Lung (tissue), 12 donors: ENCODE results near the gene CDYL. TPM values are rescaled to one million over a fixed set of nuclear protein-coding genes. Genes with fewer than 3 reads are reported as not detected.

Experiments
- ATAC-seq: fragments of 200-7000 bp; cut with Tn5 transposase; one replicate; pipeline ENCODE4 v1.9.1; 2020; ENCODE audit warnings: moderate number of reproducible peaks; ENCODE audit not compliant: insufficient read depth, low FRiP score
- DNase-seq, 3 donors: peaks; one replicate each; pipeline ENCODE4 v3.0.0-alpha.2; 2013 to 2017
- H3K27ac ChIP-seq, 2 donors: one replicate each; pipeline ENCODE4 v1.5.1; 2013; ENCODE audit warnings: mild to moderate bottlenecking in 2 of 2, moderate library complexity in 2 of 2, control low read depth in 1 of 2, inconsistent platforms in 1 of 2, low read depth in 1 of 2, low read length in 1 of 2
- H3K27me3 ChIP-seq, 3 donors: one replicate each; pipeline ENCODE4 v1.5.1; 2013; ENCODE audit warnings: low read length in 2 of 3; ENCODE audit not compliant: control insufficient read depth in 3 of 3, insufficient read depth in 3 of 3
- H3K36me3 ChIP-seq, 4 donors: one replicate each; pipeline ENCODE4 v1.5.1; 2013; ENCODE audit warnings: low read length in 4 of 4, mild to moderate bottlenecking in 1 of 4, moderate library complexity in 1 of 4; ENCODE audit not compliant: control insufficient read depth in 4 of 4, insufficient read depth in 4 of 4
- H3K4me1 ChIP-seq, 5 donors: one replicate each; pipeline ENCODE4 v1.5.1; 2013; ENCODE audit warnings: low read length in 5 of 5, mild to moderate bottlenecking in 2 of 5, moderate library complexity in 1 of 5; ENCODE audit not compliant: control insufficient read depth in 5 of 5, insufficient read depth in 5 of 5
- H3K4me3 ChIP-seq: one replicate; pipeline ENCODE4 v1.5.1; 2013; ENCODE audit warnings: mild to moderate bottlenecking, control low read depth, moderate library complexity
- H3K9ac ChIP-seq, 2 donors: one replicate each; pipeline ENCODE4 v1.5.1; 2013; ENCODE audit warnings: low read length in 2 of 2, control low read depth in 1 of 2; ENCODE audit not compliant: insufficient read depth in 1 of 2
- H3K9me3 ChIP-seq, 4 donors: one replicate each; pipeline ENCODE4 v1.5.1; 2013; ENCODE audit warnings: low read length in 3 of 4, mild to moderate bottlenecking in 1 of 4, moderate library complexity in 1 of 4; ENCODE audit not compliant: control insufficient read depth in 4 of 4, insufficient read depth in 3 of 4
- WGBS, 2 donors: extraction: QIAGEN DNeasy Blood & Tissue Kit; methylation state at CpG; one replicate each; pipeline ENCODE4 v1.1.7; 2013; 5-methylcytosine and 5-hydroxymethylcytosine counted together
- polyA plus RNA-seq, 2 donors: library from polyadenylated mRNA; stranded (reverse); fragments of 200-250 nt; gene quantifications; one replicate each; pipeline ENCODE4 v1.2.1, GENCODE V29; 2013
- total RNA-seq, 2 donors: library from RNA; depleted of rRNA in 1 of 2; stranded (reverse); fragments of >200 nt in 1 of 2; gene quantifications; one replicate each; pipeline ENCODE4 v1.2.1, GENCODE V29; 2014 to 2021
- TF ChIP-seq, protein P1 (sequence below): IDR thresholded peaks from 2 replicates; pipeline ENCODE4 v1.5.1; 2012; ENCODE audit warnings: mild to moderate bottlenecking; ENCODE audit errors: control extremely low read depth, extremely low read depth
- donor health status: control.
- donor health status: control.
- donor health status: Bipolar disorder and iron deficiency.
- donor health status: healthy.
- donor health status: DM: yes; HTN: yes; CAD: no.

CDYL gene
- total and polyA plus RNA-seq, 4 donors = 5.8 to 51.6 (median 20.9) TPM

DNA sequence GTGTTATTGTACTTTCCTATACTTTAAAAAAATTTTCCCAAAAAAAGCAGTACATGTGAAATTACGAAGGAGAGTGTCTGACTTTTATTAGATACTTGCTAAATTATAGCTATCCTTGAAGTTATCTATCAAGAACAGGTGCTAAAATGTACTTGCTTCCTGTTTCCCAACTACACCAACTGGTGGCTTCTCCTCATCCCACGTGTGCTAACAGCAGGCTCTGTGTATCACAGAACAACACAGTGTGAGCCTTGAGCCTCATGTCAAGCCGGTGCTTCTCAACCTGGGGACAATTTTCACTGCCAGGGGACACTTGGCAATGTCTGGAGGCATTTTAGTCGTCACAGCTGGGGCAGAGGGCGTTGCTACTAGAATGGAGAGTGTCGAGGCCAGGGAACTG is 36.2 kb upstream of the CDYL start:
- Histone ChIP-seq H3K4me3 (no peak overlapping the region), H3K27ac (no peak overlapping the region), H3K4me1 (no peaks in the 10 kb centered on the region), H3K9ac (no peak overlapping the region), H3K36me3 (no peaks in the 10 kb centered on the region), H3K9me3 (no peaks in the 10 kb centered on the region), H3K27me3 (no peaks in the 10 kb centered on the region)
- DNase-seq (no peak), ATAC-seq (no peak)
- TF ChIP-seq, protein P1, sequence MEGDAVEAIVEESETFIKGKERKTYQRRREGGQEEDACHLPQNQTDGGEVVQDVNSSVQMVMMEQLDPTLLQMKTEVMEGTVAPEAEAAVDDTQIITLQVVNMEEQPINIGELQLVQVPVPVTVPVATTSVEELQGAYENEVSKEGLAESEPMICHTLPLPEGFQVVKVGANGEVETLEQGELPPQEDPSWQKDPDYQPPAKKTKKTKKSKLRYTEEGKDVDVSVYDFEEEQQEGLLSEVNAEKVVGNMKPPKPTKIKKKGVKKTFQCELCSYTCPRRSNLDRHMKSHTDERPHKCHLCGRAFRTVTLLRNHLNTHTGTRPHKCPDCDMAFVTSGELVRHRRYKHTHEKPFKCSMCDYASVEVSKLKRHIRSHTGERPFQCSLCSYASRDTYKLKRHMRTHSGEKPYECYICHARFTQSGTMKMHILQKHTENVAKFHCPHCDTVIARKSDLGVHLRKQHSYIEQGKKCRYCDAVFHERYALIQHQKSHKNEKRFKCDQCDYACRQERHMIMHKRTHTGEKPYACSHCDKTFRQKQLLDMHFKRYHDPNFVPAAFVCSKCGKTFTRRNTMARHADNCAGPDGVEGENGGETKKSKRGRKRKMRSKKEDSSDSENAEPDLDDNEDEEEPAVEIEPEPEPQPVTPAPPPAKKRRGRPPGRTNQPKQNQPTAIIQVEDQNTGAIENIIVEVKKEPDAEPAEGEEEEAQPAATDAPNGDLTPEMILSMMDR = no peak
- 71 to 76% methylated on average over 6 of the region's 6 CpGs for WGBS, 2 donors

DNA sequence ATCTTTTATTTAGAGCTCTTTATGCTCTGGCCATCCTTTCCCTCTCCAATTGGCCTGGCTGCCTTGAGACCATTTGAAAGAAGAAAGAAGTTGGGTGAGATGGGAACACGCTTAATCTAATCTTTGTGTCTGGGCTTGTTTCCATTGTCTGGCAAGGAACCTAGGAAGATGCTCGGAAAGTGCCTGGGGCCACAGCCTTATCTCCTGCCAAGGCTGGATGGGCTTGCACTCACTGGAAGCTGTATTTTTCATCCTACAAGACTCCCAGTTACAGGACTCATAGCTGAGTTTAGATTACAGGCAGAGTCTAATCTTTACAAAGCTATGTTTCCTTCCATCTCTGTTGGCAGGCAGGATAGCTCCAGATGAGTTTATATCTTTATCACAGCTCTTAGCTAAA is 33.1 kb upstream of the CDYL start:
- ATAC-seq = no peak
- no peaks in the 10 kb centered on the region for H3K36me3 ChIP-seq
- TF ChIP-seq, protein P1 = no peak
- no peak overlapping the region for H3K9ac ChIP-seq
- H3K27ac ChIP-seq = no peak overlapping the region
- no peaks in the 10 kb centered on the region for H3K9me3 ChIP-seq
- H3K4me3 ChIP-seq = no peak overlapping the region
- no peak for DNase-seq
- H3K27me3 ChIP-seq = no peaks in the 10 kb centered on the region
- 75 to 77% methylated on average over 2 of the region's 2 CpGs for WGBS, 2 donors
- H3K4me1 ChIP-seq = no peaks in the 10 kb centered on the region

DNA sequence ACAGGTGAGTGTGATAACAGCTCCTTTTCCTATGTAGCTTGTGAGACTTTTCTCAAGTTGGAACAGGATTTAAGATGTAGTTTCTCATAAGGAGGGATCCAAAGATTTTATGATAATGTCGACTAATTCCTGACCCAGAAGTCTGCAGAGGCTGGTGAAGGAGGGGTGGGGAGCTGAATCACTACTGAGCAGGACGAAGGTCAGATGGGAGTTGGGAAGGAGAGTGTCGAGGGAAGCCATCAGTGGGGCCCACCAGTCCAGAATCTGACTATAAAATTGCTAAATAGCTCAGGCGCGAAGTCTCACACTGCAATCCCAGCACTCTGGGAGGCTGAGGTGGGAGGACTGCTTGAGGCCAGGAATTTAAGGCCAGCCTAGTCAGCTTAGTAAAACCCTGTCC is 32.3 kb upstream of the CDYL start:
- TF ChIP-seq, protein P1 = no peak
- DNase-seq (no peak), ATAC-seq (no peak)
- WGBS, 2 donors = 86 to 94% methylated on average over 5 of the region's 5 CpGs
- Histone ChIP-seq H3K9me3 (no peaks in the 10 kb centered on the region), H3K36me3 (no peaks in the 10 kb centered on the region), H3K27me3 (no peaks in the 10 kb centered on the region), H3K9ac (no peak overlapping the region), H3K4me3 (no peak overlapping the region), H3K27ac (no peak overlapping the region), H3K4me1 (no peaks in the 10 kb centered on the region)

DNA sequence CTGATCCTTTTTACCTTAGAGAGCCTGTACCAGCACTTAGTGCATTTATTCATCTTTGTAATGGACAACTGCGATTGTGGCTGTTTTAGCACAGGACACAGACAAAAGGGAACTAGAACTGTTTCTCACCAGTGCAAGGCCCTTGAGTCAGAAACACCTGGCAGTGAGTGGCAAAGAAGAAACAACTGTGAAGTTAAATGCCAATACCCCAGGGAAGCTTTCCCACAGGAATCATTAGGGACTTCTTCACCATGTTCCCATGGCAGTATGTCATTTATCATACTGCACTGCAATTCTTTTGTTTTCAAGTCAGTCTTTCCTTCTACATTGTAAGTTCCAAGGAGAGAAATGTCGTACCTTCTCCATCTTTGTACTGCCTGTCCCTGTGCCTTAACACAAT is 28.6 kb upstream of the CDYL start:
- Histone ChIP-seq H3K4me1 (peaks cover 0 to 4% (median 0%) of the 10 kb centered on the region in 5 donors), H3K27me3 (no peaks in the 10 kb centered on the region), H3K4me3 (no peak overlapping the region), H3K36me3 (no peaks in the 10 kb centered on the region), H3K27ac (no peak overlapping the region), H3K9me3 (no peaks in the 10 kb centered on the region), H3K9ac (no peak overlapping the region)
- TF ChIP-seq, protein P1 = no peak
- DNase-seq (no peak), ATAC-seq (no peak)
- WGBS, 2 donors = 91 to 92% methylated on average over 2 of the region's 2 CpGs
